ENCODE data around the gene ACVR1B. TPM values are rescaled to one million over a fixed set of nuclear protein-coding genes. Genes with fewer than 3 reads are reported as not detected.

The ACVR1B gene
- total and polyA plus RNA-seq, 2 of the 8 experiments (the other 6 are each of a cell fraction or from before 2014, with no cell fraction given): 16.0 to 19.2 TPM

DNA sequence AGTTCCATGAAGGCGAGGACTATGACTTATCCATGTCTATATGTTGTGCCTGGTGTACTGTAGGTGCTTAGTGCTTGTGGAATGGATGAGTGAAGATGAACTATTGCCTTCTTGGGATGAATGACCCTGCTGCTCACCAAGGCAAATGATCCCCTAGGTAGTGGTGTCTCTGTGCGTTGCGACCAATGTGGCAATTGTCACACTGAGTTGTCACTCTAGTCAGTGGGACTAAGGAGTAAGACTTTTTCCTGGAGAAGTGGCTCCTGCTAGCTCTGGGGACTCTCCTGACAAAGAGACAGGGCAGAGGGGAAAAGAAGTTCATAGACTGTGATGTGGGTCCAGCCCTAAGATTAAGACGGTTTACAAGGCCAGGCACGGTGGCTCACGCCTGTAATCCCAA, 3.4 kb upstream of the ACVR1B start:
- Histone ChIP-seq H3K79me1 (ENCODE audit: low read depth, low read length) (no peaks in the 10 kb centered on the region; the same call in 1 of the 2 replicates), H3K4me2 (ENCODE audit: insufficient read depth in 1 of 2, low read depth in 2 of 2, low read length in 2 of 2) (no peak overlapping the region), H4K91ac (replicated peaks; ENCODE audit: insufficient read length, low read length) (no peak overlapping the region), H3K9ac (replicated peaks in 1 of 4; ENCODE audit: extremely low read depth in 1 of 4, low read depth in 3 of 4, low read length in 3 of 4) (no peak overlapping the region), H3K23ac (ENCODE audit: insufficient read length) (no peak overlapping the region), H3K27ac (ENCODE audit: low read depth, low read length) (no peak overlapping the region), H3K27me3 (replicated peaks in 1 of 4; ENCODE audit: control insufficient read depth in 3 of 4, extremely low read depth in 1 of 4, insufficient read depth in 3 of 4, low read length in 3 of 4) (peaks cover 7 to 41% (median 30%) of the 10 kb centered on the region in 4 experiments), H3K4me3 (ENCODE audit: extremely low read depth in 1 of 4, insufficient read depth in 2 of 4, low read depth in 3 of 4, low read length in 4 of 4) (no peak overlapping the region), H3K4ac (replicated peaks; ENCODE audit: insufficient read length, low read depth, low read length) (no peak overlapping the region), H3K4me1 (replicated peaks in 1 of 4; ENCODE audit: control insufficient read depth in 3 of 4, insufficient read depth in 4 of 4, low read length in 3 of 4) (peaks cover 0 to 3% (median 2%) of the 10 kb centered on the region in 4 experiments; a peak in 6 of 7 replicates), H4K8ac (ENCODE audit: extremely low read depth, insufficient read depth, low read length) (no peak overlapping the region), H4K20me1 (replicated peaks in 1 of 2; ENCODE audit: control insufficient read depth in 1 of 2, insufficient read depth in 2 of 2, low read length in 2 of 2) (no peaks in the 10 kb centered on the region), H3K56ac (replicated peaks; ENCODE audit: insufficient read length, low read depth, low read length) (no peak overlapping the region), H4K5ac (ENCODE audit: insufficient read length, low read depth, low read length) (no peak overlapping the region), H3K14ac (ENCODE audit: insufficient read length) (no peak overlapping the region), H2BK15ac (ENCODE audit: low read length) (no peak overlapping the region), H2AK5ac (ENCODE audit: low read depth, low read length) (no peak overlapping the region), H2BK20ac (ENCODE audit: low read length) (no peak overlapping the region), H2AFZ (ENCODE audit: low read length) (no peak overlapping the region), H2BK12ac (ENCODE audit: low read depth, low read length) (no peak overlapping the region), H3K18ac (ENCODE audit: extremely low read depth, low read length) (no peak overlapping the region), H3K36me3 (ENCODE audit: control insufficient read depth in 2 of 4, insufficient read depth in 4 of 4, low read length in 3 of 4) (no peaks in the 10 kb centered on the region), H3K79me2 (ENCODE audit: control insufficient read depth in 1 of 2, insufficient read depth in 2 of 2, low read length in 2 of 2) (peaks cover 0 to 4% of the 10 kb centered on the region in 2 experiments; a peak in 2 of 4 replicates), H3K9me3 (ENCODE audit: insufficient read depth in 2 of 2, low read depth in 1 of 2, low read length in 1 of 2) (peaks cover 0 to 5% of the 10 kb centered on the region in 2 experiments; a peak in 1 of 4 replicates), H2BK120ac (replicated peaks; ENCODE audit: low read depth, low read length) (no peak overlapping the region), H2BK5ac (ENCODE audit: low read depth, low read length) (no peak overlapping the region), H3K23me2 (ENCODE audit: low read depth, low read length) (peaks cover 7% of the 10 kb centered on the region; the same call in 1 of the 2 replicates)
- TF ChIP-seq GABPA (IDR thresholded peaks at IDR 0.05; ENCODE audit: borderline replicate concordance, insufficient read depth, low read length) (no peak), BCL11A (IDR thresholded peaks at IDR 0.05; ENCODE audit: low read depth in 2 of 2, low read length in 2 of 2) (no peak), YY1 (IDR thresholded peaks at IDR 0.05; ENCODE audit: low read depth, low read length) (no peak), HDAC6 (IDR thresholded peaks at IDR 0.05; ENCODE audit: low read depth, low read length) (no peak), PHF8 (conservative IDR thresholded peaks at IDR 0.05; ENCODE audit: low read depth, low read length) (no peak), SIN3A (conservative IDR thresholded peaks at IDR 0.05 in 1 of 2, IDR thresholded peaks at IDR 0.05 in 1 of 2; ENCODE audit: low read depth in 1 of 2, low read length in 2 of 2) (no peak), FOSL1 (IDR thresholded peaks at IDR 0.05; ENCODE audit: insufficient read depth, low read depth, low read length) (no peak), CBX8 (IDR thresholded peaks at IDR 0.05; ENCODE audit: borderline replicate concordance, low read depth, low read length) (no peak), RAD21 (IDR thresholded peaks at IDR 0.05 in 1 of 2, conservative IDR thresholded peaks at IDR 0.05 in 1 of 2; ENCODE audit: low read depth in 2 of 2, low read length in 2 of 2) (no peak), EGR1 (IDR thresholded peaks at IDR 0.05; ENCODE audit: borderline replicate concordance, low read depth, low read length) (no peak), TBP (IDR thresholded peaks at IDR 0.05; ENCODE audit: low read depth, low read length) (no peak)
- TF ChIP-seq, protein P1, sequence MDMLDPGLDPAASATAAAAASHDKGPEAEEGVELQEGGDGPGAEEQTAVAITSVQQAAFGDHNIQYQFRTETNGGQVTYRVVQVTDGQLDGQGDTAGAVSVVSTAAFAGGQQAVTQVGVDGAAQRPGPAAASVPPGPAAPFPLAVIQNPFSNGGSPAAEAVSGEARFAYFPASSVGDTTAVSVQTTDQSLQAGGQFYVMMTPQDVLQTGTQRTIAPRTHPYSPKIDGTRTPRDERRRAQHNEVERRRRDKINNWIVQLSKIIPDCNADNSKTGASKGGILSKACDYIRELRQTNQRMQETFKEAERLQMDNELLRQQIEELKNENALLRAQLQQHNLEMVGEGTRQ (IDR thresholded peaks at IDR 0.05; ENCODE audit: low read length): no peak
- ChIA-PET CTCF (ENCODE audit: partially characterized antibody) (interaction anchor here (1.0 to 2.9 kb wide), 5 partner anchors 18 to 75 kb away, joined by 3 to 6 read pairs (median 3); no protein-coding TSS in a partner anchor), POLR2A (ENCODE audit: partially characterized antibody) (no interaction called here)
- FAIRE-seq: no peak
- DNase-seq (ENCODE audit: low read depth in 1 of 2, low spot score in 2 of 2): peak in 1 of 2 experiments; percentile 27
- WGBS, 2 experiments (ENCODE audit: extremely low coverage in 1 of 2, insufficient coverage in 1 of 2, insufficient read length in 1 of 2, insufficient replicate concordance in 2 of 2, low coverage in 1 of 2, low lambda C conversion rate in 2 of 2, missing lambda C conversion rate in 1 of 2): 85% methylated on average over 6 of the region's 6 CpGs; no CpG with 5 or more reads in 1 of the 2 experiments
